Measurements from ENCODE around the gene PTPN1. TPM values are rescaled to one million over a fixed set of nuclear protein-coding genes. Genes with fewer than 3 reads are reported as not detected.

PTPN1 gene
- total and polyA plus RNA-seq, 10 of the 15 experiments (the other 5 are each of a cell fraction or from before 2014, with no cell fraction given), result 15.9 to 74.7 (median 43.9) TPM

- TF ChIP-seq CHD2 (IDR thresholded peaks at IDR 0.05; ENCODE audit: borderline replicate concordance, low read depth, low read length), result peak; percentile 73; the same call in 1 of the 2 replicates
- TF ChIP-seq LARP7 (IDR thresholded peaks at IDR 0.05), result no peak
- TF ChIP-seq, protein P1, sequence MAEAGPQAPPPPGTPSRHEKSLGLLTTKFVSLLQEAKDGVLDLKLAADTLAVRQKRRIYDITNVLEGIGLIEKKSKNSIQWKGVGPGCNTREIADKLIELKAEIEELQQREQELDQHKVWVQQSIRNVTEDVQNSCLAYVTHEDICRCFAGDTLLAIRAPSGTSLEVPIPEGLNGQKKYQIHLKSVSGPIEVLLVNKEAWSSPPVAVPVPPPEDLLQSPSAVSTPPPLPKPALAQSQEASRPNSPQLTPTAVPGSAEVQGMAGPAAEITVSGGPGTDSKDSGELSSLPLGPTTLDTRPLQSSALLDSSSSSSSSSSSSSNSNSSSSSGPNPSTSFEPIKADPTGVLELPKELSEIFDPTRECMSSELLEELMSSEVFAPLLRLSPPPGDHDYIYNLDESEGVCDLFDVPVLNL (IDR thresholded peaks at IDR 0.05; ENCODE audit: low read depth, low read length), result no peak
- no peak for TF ChIP-seq JUND (IDR thresholded peaks at IDR 0.05; ENCODE audit: low read depth, low read length)
- TF ChIP-seq ATF7 (IDR thresholded peaks at IDR 0.05; ENCODE audit: low read depth), result peak; percentile 72
- TF ChIP-seq CHD1 (IDR thresholded peaks at IDR 0.05; ENCODE audit: low read depth, low read length), result peak; percentile 55; the same call in 1 of the 2 replicates
- TF ChIP-seq MEF2B (IDR thresholded peaks at IDR 0.05; ENCODE audit: partially characterized antibody, poor library complexity, severe bottlenecking), result peak; percentile 77
- TF ChIP-seq BACH1 (IDR thresholded peaks at IDR 0.05; ENCODE audit: borderline replicate concordance), result 0 out of 2 replicates have a peak, but pooled peaks have one; percentile 64
- TF ChIP-seq IRF5 (IDR thresholded peaks at IDR 0.05; ENCODE audit: borderline replicate concordance), result no peak
- TF ChIP-seq CTCF (IDR thresholded peaks at IDR 0.05 in 2 of 3, conservative IDR thresholded peaks at IDR 0.05 in 1 of 3; ENCODE audit: control insufficient read depth in 2 of 3, extremely low read depth in 1 of 3, insufficient read depth in 1 of 3, low read depth in 3 of 3, low read length in 3 of 3), result no peak
- no peak for TF ChIP-seq EGR1 (IDR thresholded peaks at IDR 0.05; ENCODE audit: borderline replicate concordance in 1 of 2, low read depth in 2 of 2, low read length in 2 of 2)
- TF ChIP-seq CEBPB (IDR thresholded peaks at IDR 0.05; ENCODE audit: borderline replicate concordance in 1 of 2, low read depth in 2 of 2, low read length in 2 of 2), result no peak
- TF ChIP-seq PKNOX1 (IDR thresholded peaks at IDR 0.05), result no peak
- no peak for TF ChIP-seq PAX8 (IDR thresholded peaks at IDR 0.05)
- no peak for TF ChIP-seq SUPT20H (IDR thresholded peaks at IDR 0.05; ENCODE audit: borderline replicate concordance, control insufficient read depth, low read depth, low read length)
- TF ChIP-seq SPI1 (IDR thresholded peaks at IDR 0.05; ENCODE audit: borderline replicate concordance, insufficient read depth, low read depth, low read length), result peak; percentile 92
- TF ChIP-seq NBN (IDR thresholded peaks at IDR 0.05), result peak; percentile 59
- no peak for TF ChIP-seq CBFB (IDR thresholded peaks at IDR 0.05; ENCODE audit: low read depth)
- TF ChIP-seq POLR2AphosphoS5 (IDR thresholded peaks at IDR 0.05; ENCODE audit: low read length), result no peak
- TF ChIP-seq JUNB (IDR thresholded peaks at IDR 0.05), result no peak; the same call in 1 of the 2 replicates
- TF ChIP-seq NR2C1 (IDR thresholded peaks at IDR 0.05), result no peak; the same call in 1 of the 2 replicates
- TF ChIP-seq ZNF622 (IDR thresholded peaks at IDR 0.05), result no peak
- no peak for TF ChIP-seq WRNIP1 (IDR thresholded peaks at IDR 0.05; ENCODE audit: borderline replicate concordance, low read depth, low read length)
- peak; percentile 61; the same call in 1 of the 3 replicates for TF ChIP-seq POU2F2 (IDR thresholded peaks at IDR 0.05; ENCODE audit: borderline replicate concordance, low read depth, low read length)
- no peak for TF ChIP-seq FOXK2 (IDR thresholded peaks at IDR 0.05)
- 0 out of 2 replicates have a peak, but pooled peaks have one; percentile 28 for TF ChIP-seq PML (IDR thresholded peaks at IDR 0.05; ENCODE audit: low read length)
Observed at GRCh38 chr20:50516180-50516934, 6.2 kb downstream of the PTPN1 start (continued).

Measured in GM12878 (cell line).